Forelimb muscle (tissue), 1 donor: Measurements from ENCODE around the gene TAF1B. TPM values are rescaled to one million over a fixed set of nuclear protein-coding genes. Genes with fewer than 3 reads are reported as not detected.

Source experiments
- DNase-seq: peaks from one replicate; pipeline ENCODE4 v3.0.0-alpha.2; 2013; ENCODE audit warnings: low read depth
- polyA plus RNA-seq: library from polyadenylated mRNA; unstranded; fragments of 120-200 nt; gene quantifications from one replicate; pipeline ENCODE4 v1.2.1, GENCODE V29; 2013; ENCODE audit not compliant: insufficient read length

Gene TAF1B
- polyA plus RNA-seq, 1 donor, result 10.1 TPM

DNA sequence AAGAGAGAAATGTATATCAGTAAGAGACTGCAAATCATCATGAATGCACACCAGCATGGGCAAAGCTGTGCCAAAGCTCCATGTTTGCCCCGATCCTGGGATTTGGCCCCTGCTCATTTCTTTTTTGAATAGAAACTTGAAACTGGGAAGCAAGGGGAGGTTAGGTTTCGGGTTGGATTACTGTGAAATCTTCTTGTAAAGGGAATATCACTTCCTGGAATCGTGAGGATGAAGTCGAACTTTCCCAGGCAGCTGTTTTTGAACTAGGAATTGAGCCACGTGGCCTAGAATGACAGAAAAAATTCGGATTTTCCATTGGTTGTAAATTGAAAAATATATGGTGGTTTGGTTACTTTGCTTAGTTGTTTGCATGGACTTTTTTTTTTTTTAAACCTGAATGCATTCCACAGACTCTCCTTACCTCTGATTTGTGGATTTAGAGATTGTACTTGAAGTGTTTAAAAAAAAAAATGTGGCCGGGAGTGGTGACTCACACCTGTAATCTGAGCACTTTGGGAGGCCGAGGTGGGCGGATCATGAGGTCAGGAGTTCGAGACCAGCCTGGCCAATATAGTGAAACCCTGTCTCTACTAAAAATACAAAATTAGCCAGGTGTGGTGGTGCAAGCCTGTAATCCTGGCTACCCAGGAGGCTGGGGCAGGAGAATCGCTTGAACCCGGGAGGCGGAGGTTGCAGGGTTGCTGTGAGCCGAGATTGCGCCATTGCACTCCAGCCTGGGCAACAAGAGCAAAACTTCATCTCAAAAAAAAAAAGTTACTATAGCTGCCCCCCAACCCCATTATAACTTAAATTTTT lies 140.3 kb downstream of the TAF1B start:
- no peak for DNase-seq

Other genes with a start within 250 kb of the TAF1B start
- 174 TPM for gene YWHAQ, start 212.5 kb upstream of the TAF1B start, polyA plus RNA-seq
- 0.83 TPM for gene GRHL1, start 108.2 kb downstream of the TAF1B start, polyA plus RNA-seq
- gene KLF11, start 200.1 kb downstream of the TAF1B start, polyA plus RNA-seq, result 25.8 TPM
- gene CYS1, start 236.9 kb downstream of the TAF1B start, polyA plus RNA-seq, result 14.6 TPM